ENCODE measurements around the gene MYO5B. TPM values are rescaled to one million over a fixed set of nuclear protein-coding genes. Genes with fewer than 3 reads are reported as not detected.

Gene MYO5B
- total RNA-seq, 2 experiments from 2014 or later, result 0.18 to 0.23 TPM

DNA sequence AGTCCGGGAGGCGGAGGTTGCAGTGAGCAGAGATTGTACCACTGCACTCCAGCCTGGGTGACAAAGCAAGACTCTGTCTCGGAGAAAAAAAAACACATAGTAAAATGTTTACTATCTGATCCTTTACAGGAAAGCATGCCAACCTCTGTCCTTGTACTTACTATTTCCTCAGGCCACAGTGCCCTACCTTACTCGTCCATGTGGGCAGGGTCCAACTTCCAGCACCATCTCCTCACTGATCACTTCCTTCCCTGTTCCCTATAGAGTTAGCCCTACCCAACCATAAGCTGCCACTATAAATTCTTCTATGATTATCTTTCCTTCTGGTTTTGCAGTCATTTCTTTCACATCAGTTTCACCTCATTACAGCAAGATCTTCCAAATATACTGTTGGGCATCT, 136.2 kb downstream of the MYO5B start:
- ChIA-PET CTCF (no interaction called here), POLR2A (no interaction called here)
- Mint-ChIP-seq H3K27ac (no peak overlapping the region), H3K36me3 (ENCODE audit: low read depth) (no peaks in the 10 kb centered on the region), H3K4me3 (no peak overlapping the region), H3K27me3 (peaks cover 10% of the 10 kb centered on the region), H3K4me1 (no peaks in the 10 kb centered on the region), H3K9me3 (ENCODE audit: low read depth) (no peaks in the 10 kb centered on the region)
- ATAC-seq (no peak), DNase-seq (no peak)
- intact Hi-C loops (cut with DNase I, micrococcal nuclease), result no loop called here

DNA sequence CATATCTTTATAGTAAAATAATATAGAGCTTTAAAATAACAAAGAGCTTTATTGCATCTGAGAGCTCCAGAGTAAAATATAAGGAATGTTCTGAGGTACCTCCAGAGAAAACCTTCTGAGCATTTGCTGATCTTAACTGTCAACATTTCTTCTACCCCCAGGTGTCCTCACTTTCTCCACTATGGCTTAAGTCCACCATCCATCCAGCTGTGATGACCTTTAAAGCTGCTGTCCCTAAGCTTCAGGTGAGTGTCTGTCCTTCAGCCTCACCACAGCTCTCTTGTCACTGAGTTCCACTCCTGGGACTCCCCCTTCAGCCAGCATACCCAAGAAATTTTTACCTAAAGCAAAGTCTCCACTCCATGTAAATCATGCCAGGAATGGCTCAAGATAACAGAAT, 137.9 kb downstream of the MYO5B start:
- ATAC-seq, result no peak
- DNase-seq, result no peak
- Mint-ChIP-seq H3K27ac (no peak overlapping the region), H3K27me3 (peaks cover 8% of the 10 kb centered on the region), H3K9me3 (ENCODE audit: low read depth) (no peaks in the 10 kb centered on the region), H3K4me1 (no peaks in the 10 kb centered on the region), H3K4me3 (no peak overlapping the region), H3K36me3 (ENCODE audit: low read depth) (no peaks in the 10 kb centered on the region)
- ChIA-PET CTCF (interaction anchor here (0.6 to 0.7 kb wide), 2 partner anchors 195 to 282 kb away, joined by 3 read pairs; no protein-coding TSS in a partner anchor), POLR2A (no interaction called here)
- intact Hi-C loops (cut with DNase I, micrococcal nuclease), result no loop called here

DNA sequence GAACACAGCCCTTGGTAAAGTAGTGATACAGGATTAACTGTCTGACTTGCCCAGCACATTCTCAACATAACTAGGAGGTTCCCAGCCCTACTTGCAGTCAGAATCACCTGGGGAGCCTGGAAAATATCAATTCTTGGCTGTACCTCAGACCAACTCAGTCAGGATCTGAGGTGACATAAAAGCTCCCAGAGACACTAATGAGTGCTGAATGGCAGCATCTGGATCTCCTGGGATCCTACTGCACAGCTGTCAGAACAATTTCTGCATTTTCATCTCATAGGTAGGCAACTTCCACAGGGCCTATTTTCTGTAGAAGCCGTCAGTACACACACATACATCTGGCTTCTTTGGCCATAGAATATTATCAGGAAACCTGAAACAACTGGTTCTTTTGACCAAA, 138.8 kb downstream of the MYO5B start:
- no peaks in the 10 kb centered on the region for H3K36me3 Mint-ChIP-seq (ENCODE audit: low read depth)
- ATAC-seq (no peak), DNase-seq (no peak)
- intact Hi-C loops (cut with DNase I, micrococcal nuclease), result no loop called here
- no peak overlapping the region for H3K4me3 Mint-ChIP-seq
- peaks cover 10% of the 10 kb centered on the region for H3K27me3 Mint-ChIP-seq
- ChIA-PET CTCF (no interaction called here), POLR2A (no interaction called here)
- peaks cover 1% of the 10 kb centered on the region for H3K9me3 Mint-ChIP-seq (ENCODE audit: low read depth)
- no peaks in the 10 kb centered on the region for H3K4me1 Mint-ChIP-seq
- H3K27ac Mint-ChIP-seq, result no peak overlapping the region

DNA sequence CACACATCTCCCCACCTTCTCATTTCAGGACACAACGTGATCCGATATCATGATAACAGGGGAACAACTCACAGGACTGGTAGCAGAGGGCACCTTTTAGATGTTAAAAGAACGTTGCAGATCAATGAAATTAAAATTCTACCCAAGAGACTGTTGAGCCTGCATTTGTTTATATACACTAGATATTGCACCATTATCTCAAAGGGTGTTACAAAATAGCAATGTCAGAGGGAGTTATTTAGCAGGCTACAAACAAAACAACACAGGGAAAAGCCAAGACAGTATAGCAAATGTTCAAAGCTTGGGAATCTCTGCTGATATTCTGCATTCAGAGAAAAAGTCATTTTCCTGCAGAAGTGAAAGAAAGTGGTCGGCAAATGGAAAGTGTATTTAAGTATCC, 139.5 kb downstream of the MYO5B start:
- POLR2A ChIA-PET, result no interaction called here
- intact Hi-C loops (cut with DNase I, micrococcal nuclease), result no loop called here

DNA sequence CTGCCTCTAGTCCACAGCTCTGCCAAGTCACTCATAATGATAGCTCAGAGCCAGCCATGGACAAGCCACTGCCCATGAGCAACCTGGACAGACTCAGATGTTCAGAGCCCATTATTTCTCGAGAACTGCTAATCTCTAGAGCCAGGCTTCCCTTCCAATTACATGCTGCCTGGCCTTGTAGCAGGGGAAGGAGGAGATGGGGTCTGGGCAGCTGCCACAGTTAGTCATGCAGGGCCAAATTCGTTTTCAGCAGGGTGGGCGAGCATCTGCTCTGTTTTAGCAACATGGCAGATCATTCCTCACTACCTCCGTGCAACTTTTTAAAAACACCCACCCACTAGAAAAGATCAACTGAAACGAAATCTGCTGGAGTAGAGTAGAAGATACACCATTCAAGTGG, 141.8 kb downstream of the MYO5B start:
- intact Hi-C loops (cut with DNase I, micrococcal nuclease), result no loop called here
- peaks cover 4% of the 10 kb centered on the region for H3K27me3 Mint-ChIP-seq
- ATAC-seq (no peak), DNase-seq (no peak)
- ChIA-PET CTCF (no interaction called here), POLR2A (no interaction called here)
- H3K4me3 Mint-ChIP-seq, result no peak overlapping the region
- H3K4me1 Mint-ChIP-seq, result no peaks in the 10 kb centered on the region
- H3K27ac Mint-ChIP-seq, result no peak overlapping the region
- no peaks in the 10 kb centered on the region for H3K36me3 Mint-ChIP-seq (ENCODE audit: low read depth)
- H3K9me3 Mint-ChIP-seq (ENCODE audit: low read depth), result peaks cover 1% of the 10 kb centered on the region

More for the DNA sequence above, 139.5 kb downstream of the MYO5B start:
- H3K27ac Mint-ChIP-seq, result no peak overlapping the region
- no peaks in the 10 kb centered on the region for H3K36me3 Mint-ChIP-seq (ENCODE audit: low read depth)
- DNase-seq (no peak), ATAC-seq (no peak)
- H3K9me3 Mint-ChIP-seq (ENCODE audit: low read depth), result peaks cover 1% of the 10 kb centered on the region
- no peak overlapping the region for H3K4me3 Mint-ChIP-seq
- peaks cover 10% of the 10 kb centered on the region for H3K27me3 Mint-ChIP-seq
- H3K4me1 Mint-ChIP-seq, result no peaks in the 10 kb centered on the region
- CTCF ChIA-PET, result interaction anchor here (0.9 kb wide), 1 partner anchor 9 kb away, joined by 3 read pairs; no protein-coding TSS in a partner anchor

DNA sequence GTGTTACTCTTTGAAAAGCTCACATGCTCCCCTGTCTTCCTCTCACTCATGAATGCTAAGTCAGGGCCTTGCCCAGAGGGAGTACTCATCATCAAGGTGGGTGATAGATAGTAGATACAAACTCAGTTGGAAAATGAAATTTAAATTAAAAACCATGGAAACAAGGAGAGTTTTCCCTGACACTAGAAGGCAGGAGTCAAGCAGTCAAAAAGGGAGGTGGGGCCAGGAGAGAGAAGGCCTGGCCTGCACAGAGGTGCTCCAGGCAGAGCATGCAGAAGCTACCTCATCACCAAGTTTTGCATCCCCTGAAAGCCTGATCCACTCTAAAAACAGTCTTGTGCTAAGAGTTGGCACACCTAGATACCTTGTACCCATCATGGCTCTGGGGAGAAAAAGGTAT, 143.7 kb downstream of the MYO5B start:
- H3K27me3 Mint-ChIP-seq, result peaks cover 4% of the 10 kb centered on the region
- CTCF ChIA-PET, result interaction anchor here (0.7 kb wide), 1 partner anchor 122 kb away, joined by 3 read pairs; no protein-coding TSS in a partner anchor
- no peak overlapping the region for H3K27ac Mint-ChIP-seq
- H3K36me3 Mint-ChIP-seq (ENCODE audit: low read depth), result no peaks in the 10 kb centered on the region
- POLR2A ChIA-PET, result no interaction called here
- peaks cover 1% of the 10 kb centered on the region for H3K9me3 Mint-ChIP-seq (ENCODE audit: low read depth)
- intact Hi-C loops (cut with DNase I, micrococcal nuclease), result no loop called here
- no peak overlapping the region for H3K4me3 Mint-ChIP-seq
- no peaks in the 10 kb centered on the region for H3K4me1 Mint-ChIP-seq
- DNase-seq, result no peak
- no peak for ATAC-seq

DNA sequence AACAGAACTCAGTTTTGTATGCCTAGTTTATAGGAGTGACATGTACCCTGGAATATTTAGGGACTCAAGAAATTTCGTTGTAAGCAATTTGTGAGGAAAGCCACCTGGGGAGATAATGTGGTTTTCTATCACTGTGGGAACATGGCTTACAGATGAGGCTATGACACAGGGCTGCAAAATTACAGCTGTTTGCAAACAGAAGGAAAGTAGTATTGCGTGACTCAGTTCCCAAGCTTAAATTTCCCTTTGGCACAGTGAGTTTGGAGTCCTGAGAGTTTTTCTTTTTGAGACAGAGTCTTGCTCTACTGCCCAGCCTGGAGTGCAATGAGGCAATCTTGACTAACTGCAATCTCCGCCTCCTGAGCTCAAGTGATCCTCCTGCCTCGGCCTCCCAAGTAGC, 149.8 kb downstream of the MYO5B start:
- POLR2A ChIA-PET, result no interaction called here
- peaks cover 11% of the 10 kb centered on the region for H3K27me3 Mint-ChIP-seq
- no peak overlapping the region for H3K27ac Mint-ChIP-seq
- ATAC-seq (no peak), DNase-seq (no peak)
- no peak overlapping the region for H3K4me3 Mint-ChIP-seq
- intact Hi-C loops (cut with DNase I, micrococcal nuclease), result no loop called here
- H3K4me1 Mint-ChIP-seq, result no peaks in the 10 kb centered on the region
- CTCF ChIA-PET, result interaction anchor here (0.6 to 1.0 kb wide), 2 partner anchors 23 to 149 kb away, joined by 3 read pairs; no protein-coding TSS in a partner anchor
- no peaks in the 10 kb centered on the region for H3K36me3 Mint-ChIP-seq (ENCODE audit: low read depth)
- no peaks in the 10 kb centered on the region for H3K9me3 Mint-ChIP-seq (ENCODE audit: low read depth)

DNA sequence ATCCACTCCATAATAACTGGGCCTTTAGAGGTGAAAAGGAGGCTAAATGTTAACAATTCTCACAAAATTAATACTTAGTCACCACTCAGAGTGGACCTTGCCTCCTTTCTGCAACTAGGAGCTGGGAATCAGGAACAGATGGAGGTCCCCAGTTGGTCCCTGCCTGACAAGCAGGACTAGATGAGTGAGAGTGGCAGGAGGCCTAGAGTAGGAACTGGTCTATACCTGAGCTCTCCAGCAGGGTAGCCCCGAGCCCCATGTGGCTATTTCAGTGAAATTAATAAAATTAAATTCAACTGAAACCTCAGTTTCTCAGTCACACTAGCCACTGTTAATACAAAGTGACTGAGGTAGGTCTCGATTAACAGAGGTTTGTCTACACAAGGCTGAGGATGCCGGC, 150.5 kb downstream of the MYO5B start:
- Mint-ChIP-seq H3K27me3 (peaks cover 11% of the 10 kb centered on the region), H3K4me1 (no peaks in the 10 kb centered on the region), H3K4me3 (no peak overlapping the region), H3K9me3 (ENCODE audit: low read depth) (no peaks in the 10 kb centered on the region), H3K36me3 (ENCODE audit: low read depth) (no peaks in the 10 kb centered on the region), H3K27ac (no peak overlapping the region)
- POLR2A ChIA-PET, result interaction anchor here (0.6 kb wide), 1 partner anchor 27 kb away, joined by 3 read pairs; no protein-coding TSS in a partner anchor
- ATAC-seq (no peak), DNase-seq (peak; percentile 6)
- CTCF ChIA-PET, result interaction anchor here (0.6 to 1.0 kb wide), 2 partner anchors 24 to 149 kb away, joined by 3 read pairs; no protein-coding TSS in a partner anchor
- intact Hi-C loops (cut with DNase I, micrococcal nuclease), result no loop called here

DNA sequence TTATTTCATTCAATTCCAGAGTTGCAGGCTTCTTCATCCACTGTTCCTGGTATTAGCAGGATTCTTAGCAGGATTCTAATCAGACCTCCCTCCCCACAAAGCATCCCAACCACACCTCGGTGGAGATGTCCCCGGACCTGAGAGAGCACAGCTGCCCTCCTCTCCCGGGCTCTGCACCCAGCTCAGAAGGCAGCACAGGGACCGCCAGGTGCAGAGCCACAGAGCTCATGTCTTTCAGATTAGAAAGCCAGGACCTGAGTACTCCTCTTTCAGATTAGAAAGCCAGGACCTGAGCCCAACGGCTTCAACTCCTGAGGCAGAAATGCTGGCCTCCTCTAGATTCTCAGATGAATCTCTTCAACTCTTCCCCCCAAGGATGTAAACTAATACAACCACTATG, 152.3 kb downstream of the MYO5B start:
- Mint-ChIP-seq H3K4me3 (no peak overlapping the region), H3K27ac (no peak overlapping the region), H3K4me1 (no peaks in the 10 kb centered on the region), H3K9me3 (ENCODE audit: low read depth) (no peaks in the 10 kb centered on the region), H3K36me3 (ENCODE audit: low read depth) (no peaks in the 10 kb centered on the region), H3K27me3 (peaks cover 11% of the 10 kb centered on the region)
- CTCF ChIA-PET, result interaction anchor here (0.9 kb wide), 1 partner anchor 152 kb away, joined by 4 read pairs; no protein-coding TSS in a partner anchor
- DNase-seq, result no peak
- ATAC-seq, result no peak
- POLR2A ChIA-PET, result no interaction called here
- intact Hi-C loops (cut with DNase I, micrococcal nuclease), result no loop called here

DNA sequence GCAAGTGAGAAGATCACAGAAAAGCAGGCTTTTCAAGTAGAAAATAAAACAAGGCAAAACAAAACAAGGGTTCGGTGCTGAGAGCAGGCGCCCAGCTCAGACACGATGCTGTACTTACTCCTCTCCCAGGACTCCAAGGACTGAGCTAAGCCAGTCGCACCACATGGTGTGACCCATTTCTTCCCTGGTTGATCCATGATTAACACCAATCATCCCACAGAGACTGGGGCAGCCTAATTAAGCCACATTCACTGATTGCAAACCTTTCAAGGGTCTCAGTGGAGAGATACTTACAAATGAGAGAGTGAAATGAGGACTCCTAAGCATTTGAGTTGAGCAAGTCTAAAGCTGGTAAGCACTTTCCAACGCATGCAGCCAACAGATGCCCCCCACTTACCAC, 155.2 kb downstream of the MYO5B start:
- Mint-ChIP-seq H3K27ac (no peak overlapping the region), H3K4me1 (no peaks in the 10 kb centered on the region), H3K9me3 (ENCODE audit: low read depth) (no peaks in the 10 kb centered on the region), H3K4me3 (no peak overlapping the region), H3K36me3 (ENCODE audit: low read depth) (no peaks in the 10 kb centered on the region), H3K27me3 (peaks cover 14% of the 10 kb centered on the region)
- ATAC-seq, result no peak
- ChIA-PET POLR2A (no interaction called here), CTCF (interaction anchor here (1.1 kb wide), 1 partner anchor 156 kb away, joined by 4 read pairs; the partner anchor contains the start of gene MYO5B)
- DNase-seq, result no peak
- intact Hi-C loops (cut with DNase I, micrococcal nuclease), result loop anchor here in 1 of 2 experiments (10.0 kb wide), 1 partner anchor 155 kb away; the partner anchor contains the start of gene MYO5B

DNA sequence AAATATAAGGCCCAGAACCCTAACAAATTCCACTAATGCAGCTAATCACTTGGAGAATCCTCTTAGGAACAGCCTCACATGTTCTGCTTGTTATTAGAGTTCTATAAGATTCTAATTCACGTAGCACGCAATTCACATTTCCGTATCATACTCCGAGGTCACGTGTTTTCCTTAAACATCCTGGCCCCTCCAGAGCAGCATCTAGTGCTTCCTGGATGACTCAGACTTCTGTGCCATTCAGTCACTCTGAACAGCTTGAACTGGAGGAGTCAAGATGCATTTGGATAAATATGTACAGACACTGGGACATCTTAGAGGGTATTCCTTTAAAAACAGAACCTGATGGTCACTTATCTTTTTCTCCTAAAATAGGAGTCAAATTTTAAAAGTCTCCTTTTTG, 156.5 kb downstream of the MYO5B start:
- ChIA-PET CTCF (interaction anchor here (0.6 kb wide), 1 partner anchor 93 kb away, joined by 3 read pairs; no protein-coding TSS in a partner anchor), POLR2A (no interaction called here)
- Mint-ChIP-seq H3K27ac (no peak overlapping the region), H3K27me3 (peaks cover 9% of the 10 kb centered on the region), H3K9me3 (ENCODE audit: low read depth) (no peaks in the 10 kb centered on the region), H3K4me1 (no peaks in the 10 kb centered on the region), H3K4me3 (no peak overlapping the region), H3K36me3 (ENCODE audit: low read depth) (no peaks in the 10 kb centered on the region)
- intact Hi-C loops (cut with DNase I, micrococcal nuclease), result loop anchor here in 1 of 2 experiments (10.0 kb wide), 1 partner anchor 156 kb away; the partner anchor contains the start of gene MYO5B
- peak; percentile 81 for ATAC-seq
- peak; percentile 10 for DNase-seq

DNA sequence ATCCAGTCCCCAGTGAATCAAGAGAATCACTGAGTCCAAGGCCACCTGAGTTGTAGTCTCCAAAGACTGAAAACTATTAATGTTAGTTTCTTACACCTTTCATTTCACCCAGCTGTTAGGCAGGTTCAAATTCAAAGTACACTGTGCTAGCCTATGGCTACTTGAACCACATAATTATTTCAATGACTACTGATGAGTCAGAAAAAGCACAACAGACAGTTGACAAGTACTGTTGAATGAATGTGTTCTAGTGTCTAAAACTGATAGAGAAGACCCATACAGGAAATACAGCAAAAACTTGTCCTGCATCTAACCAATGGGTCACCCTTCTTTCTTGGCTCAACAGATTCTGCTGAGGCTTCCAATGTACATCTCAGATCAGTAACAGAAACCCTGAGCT, 160.9 kb downstream of the MYO5B start:
- H3K4me3 Mint-ChIP-seq, result no peak overlapping the region
- ATAC-seq (peak; percentile 33), DNase-seq (no peak)
- POLR2A ChIA-PET, result no interaction called here
- CTCF ChIA-PET, result no interaction called here
- intact Hi-C loops (cut with DNase I, micrococcal nuclease), result loop anchor here in 1 of 2 experiments (10.0 kb wide), 1 partner anchor 161 kb away; the partner anchor contains the start of gene MYO5B
- no peaks in the 10 kb centered on the region for H3K4me1 Mint-ChIP-seq
- H3K27me3 Mint-ChIP-seq, result peaks cover 4% of the 10 kb centered on the region
- no peaks in the 10 kb centered on the region for H3K36me3 Mint-ChIP-seq (ENCODE audit: low read depth)
- no peaks in the 10 kb centered on the region for H3K9me3 Mint-ChIP-seq (ENCODE audit: low read depth)
- no peak overlapping the region for H3K27ac Mint-ChIP-seq

Data from activated CD4-positive, alpha-beta T cell treated with anti-CD3 and anti-CD28 coated beads for 36 hours (primary cell).